Activated naive CD4-positive, alpha-beta T cell treated with anti-CD3 and anti-CD28 coated beads for 36 hours (primary cell): ENCODE data around the gene CHST7. TPM values are rescaled to one million over a fixed set of nuclear protein-coding genes. Genes with fewer than 3 reads are reported as not detected.

ENCODE experiments used
- CTCF ChIA-PET: fragments of 350-600 bp; sonication (Branson Sonifier 250); formaldehyde crosslinking; loops from one replicate; lab custom pipeline; 2021; ENCODE audit warnings: antibody characterized with exemption; lab: Charles Lee
- DNase-seq: peaks from one replicate; pipeline ENCODE4 v3.0.0-alpha.2; 2020
- H3K27ac Mint-ChIP-seq: one replicate; pipeline ENCODE4 v1.8.0; 2021; ENCODE audit warnings: mild to moderate bottlenecking, mixed read lengths
- H3K27me3 Mint-ChIP-seq: one replicate; pipeline ENCODE4 v1.8.0; 2021; ENCODE audit warnings: low read depth, mixed read lengths
- H3K36me3 Mint-ChIP-seq: one replicate; pipeline ENCODE4 v1.8.0; 2021; ENCODE audit warnings: low read depth, mixed read lengths
- H3K4me1 Mint-ChIP-seq: one replicate; pipeline ENCODE4 v1.8.0; 2021; ENCODE audit warnings: low read depth, mixed read lengths
- H3K4me3 Mint-ChIP-seq: one replicate; pipeline ENCODE4 v1.8.0; 2021; ENCODE audit warnings: mild to moderate bottlenecking, moderate library complexity, mixed read lengths
- H3K9me3 Mint-ChIP-seq: one replicate; pipeline ENCODE4 v1.8.0; 2021; ENCODE audit warnings: mixed read lengths
- intact Hi-C: fragments of 100-400 bp; cut with micrococcal nuclease; formaldehyde crosslinking; loops from one replicate; pipeline ENCODE4 v1.15.1; 2023
- total RNA-seq, 2 experiments: library from RNA; stranded (reverse); gene quantifications; one replicate each; pipeline ENCODE4 v1.2.3, GENCODE V29; 2021

Gene CHST7
- total RNA-seq, 2 experiments from 2014 or later, result 0.79 to 0.99 TPM

GRCh38 chrX:46553935-46554334, 19.6 kb upstream of the CHST7 start:
- H3K27ac Mint-ChIP-seq, result no peak overlapping the region
- DNase-seq, result no peak
- peaks cover 1% of the 10 kb centered on the region for H3K36me3 Mint-ChIP-seq
- CTCF ChIA-PET, result no interaction called here
- H3K27me3 Mint-ChIP-seq, result no peaks in the 10 kb centered on the region
- intact Hi-C loops, result no loop called here
- peaks cover 3% of the 10 kb centered on the region for H3K4me1 Mint-ChIP-seq
- peaks cover under 1% of the 10 kb centered on the region for H3K9me3 Mint-ChIP-seq
- H3K4me3 Mint-ChIP-seq, result no peak overlapping the region

- H3K27ac Mint-ChIP-seq, result no peak overlapping the region
These were observed 18.6 kb upstream of the CHST7 start for GRCh38 chrX:46554942-46555341.

GRCh38 chrX:46559062-46559461, 14.5 kb upstream of the CHST7 start:
- intact Hi-C loops, result no loop called here
- no peak overlapping the region for H3K27ac Mint-ChIP-seq
- no peak overlapping the region for H3K4me3 Mint-ChIP-seq

More at GRCh38 chrX:46554942-46555341, 18.6 kb upstream of the CHST7 start:
- CTCF ChIA-PET, result interaction anchor here (0.8 kb wide), 1 partner anchor 205 kb away, joined by 4 read pairs; no protein-coding TSS in a partner anchor
- no peaks in the 10 kb centered on the region for H3K36me3 Mint-ChIP-seq
- no peak overlapping the region for H3K4me3 Mint-ChIP-seq
- no peak for DNase-seq
- no peaks in the 10 kb centered on the region for H3K4me1 Mint-ChIP-seq
- H3K9me3 Mint-ChIP-seq, result no peaks in the 10 kb centered on the region
- H3K27me3 Mint-ChIP-seq, result no peaks in the 10 kb centered on the region
- intact Hi-C loops, result no loop called here

GRCh38 chrX:46561824-46562657, 11.5 kb upstream of the CHST7 start:
- intact Hi-C loops, result no loop called here
- H3K4me1 Mint-ChIP-seq, result peaks cover 6% of the 10 kb centered on the region
- H3K4me3 Mint-ChIP-seq, result no peak overlapping the region
- no peaks in the 10 kb centered on the region for H3K9me3 Mint-ChIP-seq
- H3K27ac Mint-ChIP-seq, result no peak overlapping the region
- CTCF ChIA-PET, result interaction anchor here (0.6 to 1.2 kb wide), 2 partner anchors 11 to 530 kb away, joined by 3 read pairs; no protein-coding TSS in a partner anchor
- no peaks in the 10 kb centered on the region for H3K27me3 Mint-ChIP-seq
- peaks cover 1% of the 10 kb centered on the region for H3K36me3 Mint-ChIP-seq
- DNase-seq, result no peak

More at GRCh38 chrX:46559062-46559461, 14.5 kb upstream of the CHST7 start:
- DNase-seq, result no peak
- Mint-ChIP-seq H3K36me3 (peaks cover 1% of the 10 kb centered on the region), H3K27me3 (no peaks in the 10 kb centered on the region), H3K4me1 (peaks cover 6% of the 10 kb centered on the region), H3K9me3 (no peaks in the 10 kb centered on the region)
- CTCF ChIA-PET, result no interaction called here

GRCh38 chrX:46567388-46567787, 6.2 kb upstream of the CHST7 start:
- H3K4me3 Mint-ChIP-seq, result no peak overlapping the region
- intact Hi-C loops, result no loop called here
- H3K36me3 Mint-ChIP-seq, result no peaks in the 10 kb centered on the region
- no peak overlapping the region for H3K27ac Mint-ChIP-seq
- no peaks in the 10 kb centered on the region for H3K27me3 Mint-ChIP-seq
- CTCF ChIA-PET, result no interaction called here
- H3K4me1 Mint-ChIP-seq, result peaks cover 15% of the 10 kb centered on the region
- no peaks in the 10 kb centered on the region for H3K9me3 Mint-ChIP-seq
- DNase-seq, result no peak

GRCh38 chrX:46569621-46570020, 3.9 kb upstream of the CHST7 start:
- Mint-ChIP-seq H3K4me1 (peaks cover 17% of the 10 kb centered on the region), H3K27ac (no peak overlapping the region), H3K36me3 (no peaks in the 10 kb centered on the region), H3K9me3 (no peaks in the 10 kb centered on the region), H3K4me3 (no peak overlapping the region), H3K27me3 (no peaks in the 10 kb centered on the region)
- DNase-seq, result no peak
- intact Hi-C loops, result loop anchor here (5.0 kb wide), 2 partner anchors 762 to 857 kb away; no protein-coding TSS in a partner anchor
- CTCF ChIA-PET, result no interaction called here

- peaks cover 2% of the 10 kb centered on the region for H3K27me3 Mint-ChIP-seq
- H3K9me3 Mint-ChIP-seq, result no peaks in the 10 kb centered on the region
- peaks cover 30% of the 10 kb centered on the region for H3K4me1 Mint-ChIP-seq
- no peak for DNase-seq
- H3K4me3 Mint-ChIP-seq, result no peak overlapping the region
- no peaks in the 10 kb centered on the region for H3K36me3 Mint-ChIP-seq
- intact Hi-C loops, result loop anchor here (1.0 to 5.0 kb wide), 7 partner anchors 26 to 859 kb away; partner anchors contain the start of gene ZNF674
- CTCF ChIA-PET, result interaction anchor here (1.1 to 1.2 kb wide), 2 partner anchors 12 to 15 kb away, joined by 3 read pairs; no protein-coding TSS in a partner anchor
- peak overlapping the region; percentile 89 for H3K27ac Mint-ChIP-seq
These were observed 1.9 kb upstream of the CHST7 start for GRCh38 chrX:46571423-46572339.

- H3K27ac Mint-ChIP-seq, result peak overlapping the region; percentile 89
- CTCF ChIA-PET, result interaction anchor here (0.6 to 1.2 kb wide), 7 partner anchors 10 to 113 kb away, joined by 3 read pairs; no protein-coding TSS in a partner anchor
- peaks cover 2% of the 10 kb centered on the region for H3K27me3 Mint-ChIP-seq
- no peaks in the 10 kb centered on the region for H3K9me3 Mint-ChIP-seq
- peaks cover 35% of the 10 kb centered on the region for H3K4me1 Mint-ChIP-seq
- intact Hi-C loops, result loop anchor here (1.0 to 5.0 kb wide), 7 partner anchors 27 to 860 kb away; partner anchors contain the start of gene ZNF674
- DNase-seq, result peak; percentile 56
- H3K36me3 Mint-ChIP-seq, result no peaks in the 10 kb centered on the region
- H3K4me3 Mint-ChIP-seq, result peak overlapping the region; percentile 69
These were observed 1.1 kb upstream of the CHST7 start for GRCh38 chrX:46572340-46572936.

- peak overlapping the region; percentile 69 for H3K4me3 Mint-ChIP-seq
- CTCF ChIA-PET, result interaction anchor here (0.6 kb wide), 1 partner anchor 14 kb away, joined by 3 read pairs; no protein-coding TSS in a partner anchor
- H3K36me3 Mint-ChIP-seq, result no peaks in the 10 kb centered on the region
- peaks cover 39% of the 10 kb centered on the region for H3K4me1 Mint-ChIP-seq
- no peaks in the 10 kb centered on the region for H3K9me3 Mint-ChIP-seq
- H3K27ac Mint-ChIP-seq, result no peak overlapping the region
- H3K27me3 Mint-ChIP-seq, result peaks cover 2% of the 10 kb centered on the region
- peak; percentile 74 for DNase-seq
- intact Hi-C loops, result loop anchor here (1.0 to 5.0 kb wide), 6 partner anchors 61 to 862 kb away; no protein-coding TSS in a partner anchor
These were observed 568 bp downstream of the CHST7 start for GRCh38 chrX:46573892-46574773.

- no peaks in the 10 kb centered on the region for H3K9me3 Mint-ChIP-seq
- DNase-seq, result peak; percentile 23
- intact Hi-C loops, result loop anchor here (1.0 to 5.0 kb wide), 3 partner anchors 67 to 863 kb away; no protein-coding TSS in a partner anchor
- peaks cover 42% of the 10 kb centered on the region for H3K4me1 Mint-ChIP-seq
- peak overlapping the region; percentile 69 for H3K4me3 Mint-ChIP-seq
- H3K27me3 Mint-ChIP-seq, result peaks cover 2% of the 10 kb centered on the region
- H3K36me3 Mint-ChIP-seq, result no peaks in the 10 kb centered on the region
- CTCF ChIA-PET, result interaction anchor here (0.6 kb wide), 1 partner anchor 13 kb away, joined by 3 read pairs; no protein-coding TSS in a partner anchor
- no peak overlapping the region for H3K27ac Mint-ChIP-seq
These were observed 1.3 kb downstream of the CHST7 start for GRCh38 chrX:46574774-46575381.
